ENCODE results near the gene NRXN3.

DNA sequence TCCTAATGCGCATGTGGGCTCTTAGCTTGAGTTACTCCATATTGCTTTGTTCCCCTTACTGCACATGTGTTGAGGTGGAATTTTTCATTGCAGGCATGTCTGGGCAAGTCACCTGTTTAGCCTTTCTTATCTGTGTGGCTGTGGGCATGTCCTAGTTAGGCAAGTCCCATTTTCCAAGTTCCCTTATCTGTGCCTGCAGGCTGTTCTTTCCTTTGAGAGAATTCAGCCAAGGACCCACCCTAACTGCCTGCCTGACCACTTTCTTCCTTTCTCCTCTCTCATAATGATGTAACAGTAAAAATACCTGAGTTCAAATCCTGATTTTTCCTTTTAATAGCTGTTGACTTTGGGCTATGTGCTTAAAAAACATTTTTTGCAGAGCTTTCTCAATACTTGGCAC is 870.6 kb downstream of the NRXN3 start:
- TF ChIP-seq, protein P1, sequence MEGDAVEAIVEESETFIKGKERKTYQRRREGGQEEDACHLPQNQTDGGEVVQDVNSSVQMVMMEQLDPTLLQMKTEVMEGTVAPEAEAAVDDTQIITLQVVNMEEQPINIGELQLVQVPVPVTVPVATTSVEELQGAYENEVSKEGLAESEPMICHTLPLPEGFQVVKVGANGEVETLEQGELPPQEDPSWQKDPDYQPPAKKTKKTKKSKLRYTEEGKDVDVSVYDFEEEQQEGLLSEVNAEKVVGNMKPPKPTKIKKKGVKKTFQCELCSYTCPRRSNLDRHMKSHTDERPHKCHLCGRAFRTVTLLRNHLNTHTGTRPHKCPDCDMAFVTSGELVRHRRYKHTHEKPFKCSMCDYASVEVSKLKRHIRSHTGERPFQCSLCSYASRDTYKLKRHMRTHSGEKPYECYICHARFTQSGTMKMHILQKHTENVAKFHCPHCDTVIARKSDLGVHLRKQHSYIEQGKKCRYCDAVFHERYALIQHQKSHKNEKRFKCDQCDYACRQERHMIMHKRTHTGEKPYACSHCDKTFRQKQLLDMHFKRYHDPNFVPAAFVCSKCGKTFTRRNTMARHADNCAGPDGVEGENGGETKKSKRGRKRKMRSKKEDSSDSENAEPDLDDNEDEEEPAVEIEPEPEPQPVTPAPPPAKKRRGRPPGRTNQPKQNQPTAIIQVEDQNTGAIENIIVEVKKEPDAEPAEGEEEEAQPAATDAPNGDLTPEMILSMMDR (conservative IDR thresholded peaks at IDR 0.05; ENCODE audit: low read length) = no peak
- no peak for TF ChIP-seq EZH2phosphoT487 (IDR thresholded peaks at IDR 0.05; ENCODE audit: borderline replicate concordance, low read depth, low read length)
